H1 (cell line): ENCODE results near the gene C15orf39. TPM values are rescaled to one million over a fixed set of nuclear protein-coding genes. Genes with fewer than 3 reads are reported as not detected.
"Not testable (repeated sequence)": the region's sequence is repeated elsewhere in the genome, so short reads cannot be mapped to it uniquely, and the experiment has no call there.

ENCODE experiments used
- CTCF ChIA-PET: fragments of 300-600 bp; sonication (Branson Sonifier 250); formaldehyde crosslinking; loops from one replicate; lab custom pipeline; 2021; ENCODE audit not compliant: partially characterized antibody; lab: Charles Lee
- POLR2A ChIA-PET: fragments of 300-600 bp; sonication (Branson Sonifier 250); formaldehyde crosslinking; loops from one replicate; lab custom pipeline; 2021; ENCODE audit warnings: inconsistent platforms; ENCODE audit not compliant: partially characterized antibody; lab: Charles Lee
- DNase-seq, 2 experiments: peaks; one replicate each; pipeline versions ENCODE4 v3.0.0 to v3.0.0-alpha.2; 2010 to 2022; ENCODE audit warnings: low spot score in 2 of 2, low read depth in 1 of 2, mixed read lengths in 1 of 2
- FAIRE-seq: peaks from 2 replicates; lab custom pipeline; 2011; peaks lifted over from hg19 to GRCh38; lab: Jason Lieb, UNC
- H2AFZ ChIP-seq: 2 replicates; pipeline ENCODE4 v1.8.1; 2012; ENCODE audit warnings: low read length, inconsistent platforms
- H2AK5ac ChIP-seq: 2 replicates; pipeline ENCODE4 v1.6.1; 2013; ENCODE audit warnings: low read depth, low read length
- H2BK120ac ChIP-seq: replicated peaks from 2 replicates; pipeline ENCODE3; 2013; ENCODE audit warnings: low read depth, low read length, inconsistent platforms
- H2BK12ac ChIP-seq: 2 replicates; pipeline ENCODE4 v1.6.1; 2013; ENCODE audit warnings: low read depth, low read length
- H2BK15ac ChIP-seq: 2 replicates; pipeline ENCODE4 v1.6.1; 2013; ENCODE audit warnings: low read length
- H2BK20ac ChIP-seq: 2 replicates; pipeline ENCODE4 v1.6.1; 2013; ENCODE audit warnings: low read length
- H2BK5ac ChIP-seq: 2 replicates; pipeline ENCODE4 v1.6.1; 2013; ENCODE audit warnings: low read depth, low read length
- H3K14ac ChIP-seq: 2 replicates; pipeline ENCODE4 v1.6.1; 2013; ENCODE audit warnings: inconsistent platforms; ENCODE audit not compliant: insufficient read length
- H3K18ac ChIP-seq: 2 replicates; pipeline ENCODE4 v1.6.1; 2013; ENCODE audit warnings: low read length; ENCODE audit errors: extremely low read depth
- H3K23ac ChIP-seq: 2 replicates; pipeline ENCODE4 v1.6.1; 2013; ENCODE audit warnings: inconsistent platforms; ENCODE audit not compliant: insufficient read length
- H3K23me2 ChIP-seq: 2 replicates; pipeline ENCODE4 v1.6.1; 2013; ENCODE audit warnings: low read depth, low read length
- H3K27ac ChIP-seq: 2 replicates; pipeline ENCODE4 v1.6.1; 2011; ENCODE audit warnings: low read depth, low read length, inconsistent platforms
- H3K27me3 ChIP-seq, 4 experiments: replicated peaks in 1 of 4; 1 replicate in 1 of 4; 2 replicates in 3 of 4; pipeline versions ENCODE4 v1.6.1 to v1.8.1; 2011 to 2013; ENCODE audit warnings: low read length in 3 of 4, mild to moderate bottlenecking in 3 of 4, inconsistent platforms in 2 of 4, mixed read lengths in 2 of 4, moderate library complexity in 1 of 4; ENCODE audit not compliant: control insufficient read depth in 3 of 4, insufficient read depth in 3 of 4; ENCODE audit errors: extremely low read depth in 1 of 4
- H3K36me3 ChIP-seq, 4 experiments: 2 replicates each; pipeline versions ENCODE4 v1.6.1 to v1.8.1; 2011 to 2013; ENCODE audit warnings: mild to moderate bottlenecking in 4 of 4, low read length in 3 of 4, moderate library complexity in 2 of 4, control low read depth in 1 of 4, inconsistent platforms in 1 of 4; ENCODE audit not compliant: insufficient read depth in 4 of 4, control insufficient read depth in 2 of 4
- H3K4ac ChIP-seq: replicated peaks from 2 replicates; pipeline ENCODE3; 2013; ENCODE audit warnings: low read length, low read depth, mixed read lengths, inconsistent platforms; ENCODE audit not compliant: insufficient read length
- H3K4me1 ChIP-seq, 4 experiments: replicated peaks in 1 of 4; 1 replicate in 1 of 4; 2 replicates in 3 of 4; pipeline versions ENCODE4 v1.6.1 to v1.8.1; 2011 to 2013; ENCODE audit warnings: low read length in 3 of 4, inconsistent platforms in 2 of 4, mixed read lengths in 1 of 4; ENCODE audit not compliant: insufficient read depth in 4 of 4, control insufficient read depth in 3 of 4
- H3K4me2 ChIP-seq, 2 experiments: 2 replicates each; pipeline versions ENCODE4 v1.6.1 to v1.8.1; 2011 to 2013; ENCODE audit warnings: low read depth in 2 of 2, low read length in 2 of 2, control low read depth in 1 of 2, inconsistent platforms in 1 of 2, mild to moderate bottlenecking in 1 of 2; ENCODE audit not compliant: insufficient read depth in 1 of 2
- H3K4me3 ChIP-seq, 4 experiments: fragments of 200-600, 300-600 bp in 1 of 4; sonication (generic), shearing (Covaris generic), sonication (Bioruptor Twin) in 1 of 4; 2 replicates each; pipeline versions ENCODE4 v1.5.1 to v1.8.1; 2011 to 2016; ENCODE audit warnings: low read length in 4 of 4, low read depth in 3 of 4, control low read depth in 2 of 4, inconsistent platforms in 2 of 4, mild to moderate bottlenecking in 2 of 4, mixed read lengths in 1 of 4, moderate library complexity in 1 of 4; ENCODE audit not compliant: insufficient read depth in 2 of 4; ENCODE audit errors: extremely low read depth in 1 of 4
- H3K56ac ChIP-seq: replicated peaks from 2 replicates; pipeline ENCODE3; 2013; ENCODE audit warnings: low read depth, mild to moderate bottlenecking, mixed read lengths, low read length, inconsistent platforms; ENCODE audit not compliant: insufficient read length
- H3K79me1 ChIP-seq: 2 replicates; pipeline ENCODE4 v1.6.1; 2013; ENCODE audit warnings: low read depth, low read length, control low read depth
- H3K79me2 ChIP-seq, 2 experiments: 2 replicates each; pipeline versions ENCODE4 v1.6.1 to v1.8.1; 2012 to 2013; ENCODE audit warnings: low read length in 2 of 2, mild to moderate bottlenecking in 2 of 2, inconsistent platforms in 1 of 2; ENCODE audit not compliant: insufficient read depth in 2 of 2, control insufficient read depth in 1 of 2
- H3K9ac ChIP-seq, 4 experiments: replicated peaks in 1 of 4; 1 replicate in 1 of 4; 2 replicates in 3 of 4; pipeline versions ENCODE4 v1.6.1 to v1.8.1; 2011 to 2013; ENCODE audit warnings: low read depth in 3 of 4, low read length in 3 of 4, control low read depth in 2 of 4, mild to moderate bottlenecking in 2 of 4, moderate library complexity in 2 of 4, inconsistent platforms in 1 of 4; ENCODE audit errors: extremely low read depth in 1 of 4
- H3K9me3 ChIP-seq, 2 experiments: 2 replicates each; pipeline versions ENCODE4 v1.6.1 to v1.8.1; 2012 to 2013; ENCODE audit warnings: mild to moderate bottlenecking in 2 of 2, moderate library complexity in 2 of 2, control low read depth in 1 of 2, inconsistent platforms in 1 of 2, low read depth in 1 of 2, low read length in 1 of 2, mixed read lengths in 1 of 2; ENCODE audit not compliant: insufficient read depth in 2 of 2
- H4K20me1 ChIP-seq, 2 experiments: replicated peaks in 1 of 2; 2 replicates each; pipeline versions ENCODE3 to v1.8.1; 2011 to 2013; ENCODE audit warnings: inconsistent platforms in 2 of 2, low read length in 2 of 2, mild to moderate bottlenecking in 1 of 2; ENCODE audit not compliant: insufficient read depth in 2 of 2, control insufficient read depth in 1 of 2
- H4K5ac ChIP-seq: 2 replicates; pipeline ENCODE4 v1.6.1; 2013; ENCODE audit warnings: low read length, low read depth, mixed read lengths, inconsistent platforms; ENCODE audit not compliant: insufficient read length
- H4K8ac ChIP-seq: 2 replicates; pipeline ENCODE4 v1.8.0; 2013; ENCODE audit warnings: mild to moderate bottlenecking, moderate library complexity, low read length, inconsistent platforms; ENCODE audit not compliant: insufficient read depth; ENCODE audit errors: extremely low read depth
- H4K91ac ChIP-seq: replicated peaks from 2 replicates; pipeline ENCODE3; 2013; ENCODE audit warnings: low read length, mixed read lengths, inconsistent platforms; ENCODE audit not compliant: insufficient read length
- WGBS, 2 experiments: shearing (Covaris generic) in 1 of 2; methylation state at CpG; one replicate each; pipeline versions ENCODE4 v1.1.6 to v1.1.7; 2013 to 2015; ENCODE audit warnings: low lambda C conversion rate in 2 of 2, mixed read lengths in 2 of 2, inconsistent platforms in 1 of 2, low coverage in 1 of 2, missing lambda C conversion rate in 1 of 2; ENCODE audit not compliant: insufficient replicate concordance in 2 of 2, insufficient coverage in 1 of 2, insufficient read length in 1 of 2; ENCODE audit errors: extremely low coverage in 1 of 2, missing lambda C conversion rate in 1 of 2; 5-methylcytosine and 5-hydroxymethylcytosine counted together
- polyA plus RNA-seq, 7 experiments: library from polyadenylated mRNA; depleted of rRNA in 3 of 7; stranded (reverse) in 5 of 7; unstranded in 2 of 7; fragments of >200 nt in 5 of 7; fragments of 200-250 nt in 2 of 7; gene quantifications; 1 replicate in 5 of 7; 2 replicates in 1 of 7; 4 replicates in 1 of 7; pipeline versions ENCODE4 v1.2.1 to v1.2.3, GENCODE V29; 2011 to 2013; ENCODE audit warnings: missing spikeins in 2 of 7, mixed read lengths in 2 of 7
- total RNA-seq: library from RNA; stranded (reverse); fragmentation: NEBNext Ultra II Directional; extraction: Animal tissue kit (Norgen Biotek cat#: 25700); gene quantifications from 2 replicates; pipeline ENCODE4 v1.2.1, GENCODE V29; 2021

C15orf39 gene
- total and polyA plus RNA-seq, 2 of the 8 experiments (the other 6 are each of a cell fraction or from before 2014, with no cell fraction given), result 13.8 to 38.5 TPM

DNA sequence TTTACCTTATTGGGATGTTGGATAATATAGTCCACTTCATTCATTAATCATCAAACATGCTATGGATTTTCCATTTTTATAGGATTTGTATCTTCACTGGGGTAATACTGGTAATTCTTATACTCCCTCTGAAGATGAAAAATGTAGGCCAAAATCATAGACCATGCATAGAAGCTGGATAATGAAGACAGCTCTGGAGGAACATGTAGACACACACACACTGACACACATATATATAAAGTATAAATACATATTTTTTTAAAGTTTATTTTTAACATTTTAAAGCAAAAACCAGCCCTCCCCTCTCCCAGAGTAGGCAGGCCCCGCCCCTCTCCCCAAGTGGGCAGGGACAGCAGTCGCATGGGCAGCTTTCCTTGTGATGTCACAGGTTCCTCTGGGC is 56.4 kb downstream of the C15orf39 start, which contains the start of gene GOLGA6C:
GOLGA6C (plus strand) TSS at position 301 of the 400 bp plus-strand sequence. CDS start 265 bp downstream, outside the sequence.
- H4K91ac ChIP-seq, H3K27me3 ChIP-seq, H3K4me3 ChIP-seq, H3K23ac ChIP-seq, H2BK12ac ChIP-seq, H4K5ac ChIP-seq, H3K9me3 ChIP-seq, DNase-seq, H3K79me1 ChIP-seq, POLR2A ChIA-PET, H3K23me2 ChIP-seq, H2AK5ac ChIP-seq, H3K4me1 ChIP-seq, H2BK120ac ChIP-seq, H3K4ac ChIP-seq, H2BK15ac ChIP-seq, H3K9ac ChIP-seq, H3K4me2 ChIP-seq, H2AFZ ChIP-seq, H4K8ac ChIP-seq, H3K79me2 ChIP-seq, H4K20me1 ChIP-seq, H3K18ac ChIP-seq, H3K27ac ChIP-seq, FAIRE-seq, H2BK20ac ChIP-seq, H3K56ac ChIP-seq, H3K14ac ChIP-seq, H2BK5ac ChIP-seq, H3K36me3 ChIP-seq, CTCF ChIA-PET: not testable (repeated sequence)
- no CpG with 5 or more reads among the region's 2 CpGs for WGBS, 2 experiments

DNA sequence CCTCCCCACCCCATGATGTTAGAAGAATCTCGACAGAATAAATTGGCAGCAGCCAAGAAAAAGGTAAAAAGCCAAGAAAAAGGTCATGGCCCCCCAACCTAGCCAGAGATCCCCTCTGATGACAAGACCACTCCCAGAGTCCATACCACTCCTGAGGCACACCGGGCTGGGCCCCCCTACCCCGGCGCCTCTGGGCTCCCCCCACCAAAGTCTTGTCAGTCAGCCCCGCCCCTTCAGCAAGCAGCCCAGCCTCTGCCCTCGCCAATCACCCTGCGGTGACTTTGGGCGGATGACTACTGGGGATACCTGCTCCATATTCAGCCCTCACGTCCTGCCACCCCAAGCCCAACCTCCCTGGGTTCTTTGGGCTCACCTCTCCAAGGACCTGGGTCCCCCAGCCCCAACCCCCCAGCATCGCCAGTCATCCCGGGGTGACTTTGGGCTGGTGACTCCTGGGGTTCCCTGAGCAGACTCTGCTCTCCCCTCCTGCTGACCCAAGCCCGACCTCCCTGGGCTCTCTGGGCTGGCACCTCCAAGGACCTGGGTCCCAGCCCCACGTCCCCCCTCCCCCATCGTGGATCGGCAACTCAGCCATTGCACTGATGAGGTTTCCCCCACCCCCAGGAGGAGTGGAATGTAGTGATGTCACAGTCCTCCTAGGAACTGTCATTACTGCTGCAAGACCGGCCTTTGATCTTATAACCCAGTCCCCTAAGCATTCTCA is 57.1 kb downstream of the C15orf39 start:
- H4K20me1 ChIP-seq, H3K36me3 ChIP-seq, H2BK20ac ChIP-seq, H3K27ac ChIP-seq, H2AFZ ChIP-seq, H3K4me1 ChIP-seq, H3K9ac ChIP-seq, H3K4me3 ChIP-seq, H3K4ac ChIP-seq, H4K91ac ChIP-seq, H2AK5ac ChIP-seq, H3K18ac ChIP-seq, H4K5ac ChIP-seq, FAIRE-seq, H3K23ac ChIP-seq, H3K23me2 ChIP-seq, POLR2A ChIA-PET, H2BK120ac ChIP-seq, H3K79me1 ChIP-seq, H3K79me2 ChIP-seq, H2BK12ac ChIP-seq, H3K56ac ChIP-seq, H3K4me2 ChIP-seq, H2BK5ac ChIP-seq, H3K14ac ChIP-seq, H4K8ac ChIP-seq, DNase-seq, H3K27me3 ChIP-seq, H3K9me3 ChIP-seq, CTCF ChIA-PET, H2BK15ac ChIP-seq: not testable (repeated sequence)
- WGBS, 2 experiments, result 88% methylated on average over 4 of the region's 16 CpGs; no CpG with 5 or more reads in 1 of the 2 experiments
